Large intestine (tissue), 3 donors: Measurements from ENCODE around the gene TOP2A. TPM values are rescaled to one million over a fixed set of nuclear protein-coding genes. Genes with fewer than 3 reads are reported as not detected.
"Not testable (repeated sequence)": the region's sequence is repeated elsewhere in the genome, so short reads cannot be mapped to it uniquely, and the experiment has no call there.

ENCODE experiments used
- DNase-seq, 2 donors: peaks; one replicate each; pipeline versions ENCODE4 v3.0.0 to v3.0.0-alpha.2; 2013
- H3K27ac ChIP-seq: one replicate; pipeline ENCODE4 v1.5.1; 2013; ENCODE audit warnings: low read length
- H3K27me3 ChIP-seq: 2 replicates; pipeline ENCODE4 v1.6.1; 2013; ENCODE audit warnings: low read length; ENCODE audit not compliant: control insufficient read depth, insufficient read depth
- H3K36me3 ChIP-seq: 2 replicates; pipeline ENCODE4 v1.6.1; 2013; ENCODE audit warnings: low read length; ENCODE audit not compliant: control insufficient read depth, insufficient read depth
- H3K4me1 ChIP-seq: one replicate; pipeline ENCODE4 v1.6.1; 2013; ENCODE audit warnings: low read length; ENCODE audit not compliant: control insufficient read depth, insufficient read depth
- H3K4me3 ChIP-seq: one replicate; pipeline ENCODE4 v1.5.1; 2013; ENCODE audit warnings: low read length
- H3K9me3 ChIP-seq: one replicate; pipeline ENCODE4 v1.6.1; 2013; ENCODE audit warnings: mild to moderate bottlenecking, low read depth, low read length, moderate library complexity; ENCODE audit not compliant: control insufficient read depth
- WGBS: methylation state at CpG from one replicate; pipeline ENCODE4 v1.1.5; 2013; ENCODE audit warnings: low lambda C conversion rate; ENCODE audit not compliant: insufficient coverage; 5-methylcytosine and 5-hydroxymethylcytosine counted together
- polyA plus RNA-seq: library from polyadenylated mRNA; unstranded; fragments of 120-200 nt; gene quantifications from one replicate; pipeline ENCODE4 v1.2.1, GENCODE V29; 2013

TOP2A gene
- polyA plus RNA-seq, 1 donor, result 68.4 TPM

DNA sequence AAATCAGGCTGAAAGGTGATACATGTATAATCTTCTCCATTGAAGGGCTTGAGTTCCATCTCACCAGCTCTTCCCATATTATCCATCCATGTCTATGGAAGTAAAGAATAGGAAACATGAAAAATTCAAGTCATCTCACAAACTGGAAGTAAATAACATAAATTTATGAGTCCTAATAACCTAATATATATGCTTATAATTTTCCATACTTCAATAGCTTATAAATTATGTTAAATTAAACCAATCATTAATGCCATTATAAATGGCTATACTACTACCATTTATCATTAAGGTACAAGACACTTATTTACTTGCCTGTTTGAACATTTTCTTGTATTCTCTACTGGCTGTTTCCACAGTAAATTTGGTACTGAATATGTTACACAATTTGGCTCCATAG lies 4.8 kb downstream of the TOP2A start:
- Histone ChIP-seq H3K27me3 (no peaks in the 10 kb centered on the region), H3K36me3 (peaks cover 6% of the 10 kb centered on the region), H3K4me1 (no peaks in the 10 kb centered on the region), H3K27ac (no peak overlapping the region), H3K9me3 (no peaks in the 10 kb centered on the region), H3K4me3 (no peak overlapping the region)
- no peak for DNase-seq

DNA sequence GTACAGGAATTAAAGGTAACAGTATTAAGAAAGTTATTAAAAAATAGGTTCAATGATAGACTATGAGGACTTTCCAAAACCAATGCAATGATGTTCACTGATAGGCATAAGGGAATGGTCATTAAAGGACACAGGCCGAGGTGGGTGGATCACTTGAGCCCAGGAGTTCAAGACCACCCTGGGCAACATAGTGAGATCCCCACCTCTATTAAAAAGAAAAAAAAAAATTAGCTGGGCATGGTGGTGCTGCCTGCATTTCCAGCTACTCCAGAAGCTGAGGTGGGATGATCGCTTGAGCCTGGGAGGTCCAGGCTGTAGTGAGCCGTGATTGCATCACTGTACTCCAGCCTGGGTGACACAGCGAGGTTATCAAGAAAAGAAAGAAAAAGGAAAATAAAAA lies 5.9 kb downstream of the TOP2A start:
- Histone ChIP-seq H3K36me3 (peaks cover 6% of the 10 kb centered on the region), H3K27me3 (no peaks in the 10 kb centered on the region), H3K27ac (no peak overlapping the region), H3K4me1 (no peaks in the 10 kb centered on the region), H3K9me3 (no peaks in the 10 kb centered on the region), H3K4me3 (no peak overlapping the region)
- WGBS, result 100% methylated on average over 2 of the region's 4 CpGs
- DNase-seq, result no peak

DNA sequence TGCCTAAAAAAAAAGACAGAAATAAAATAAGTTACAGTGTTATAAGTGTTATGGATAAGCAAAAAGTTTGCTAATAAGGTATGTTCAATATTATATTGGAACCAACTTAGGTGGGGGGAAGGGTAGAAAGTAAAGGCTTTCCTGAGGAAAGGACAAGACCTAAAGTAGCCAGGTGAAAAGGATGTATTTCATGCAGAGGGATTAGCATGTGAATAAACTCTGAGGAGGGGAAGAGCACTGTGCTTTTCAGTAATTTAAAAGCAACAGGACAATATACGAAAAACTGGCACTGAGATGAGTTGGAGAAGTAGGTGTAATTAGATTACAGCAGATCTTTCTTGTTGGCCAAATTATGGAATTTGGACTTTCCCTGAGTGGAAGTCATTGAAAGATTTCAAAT lies 7.6 kb downstream of the TOP2A start:
- Histone ChIP-seq H3K4me3 (no peak overlapping the region), H3K9me3 (no peaks in the 10 kb centered on the region), H3K4me1 (no peaks in the 10 kb centered on the region), H3K36me3 (peaks cover 7% of the 10 kb centered on the region), H3K27me3 (no peaks in the 10 kb centered on the region), H3K27ac (no peak overlapping the region)
- no peak for DNase-seq
- 100% methylated on average over 1 of the region's 1 CpG for WGBS

DNA sequence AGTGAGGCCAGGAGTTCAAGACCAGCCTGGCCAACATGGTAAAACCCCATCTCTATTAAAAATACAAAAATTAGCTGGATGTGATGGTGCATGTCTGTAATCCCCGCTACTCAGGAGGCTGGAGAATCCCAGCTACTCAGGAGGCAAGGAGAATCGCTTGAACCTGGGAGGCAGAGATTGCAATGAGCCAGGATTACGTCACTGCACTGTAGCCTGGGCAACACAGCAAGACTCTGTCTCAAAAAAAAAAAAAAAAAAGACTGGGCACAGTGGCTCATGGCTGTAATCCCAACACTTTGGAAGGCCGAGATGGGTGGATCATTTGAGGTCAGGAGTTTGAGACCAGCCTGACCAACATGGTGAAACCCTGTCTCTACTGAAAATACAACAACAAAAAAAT lies 8.2 kb downstream of the TOP2A start:
- DNase-seq, H3K27me3 ChIP-seq: not testable (repeated sequence)
- no CpG with 5 or more reads among the region's 4 CpGs for WGBS

DNA sequence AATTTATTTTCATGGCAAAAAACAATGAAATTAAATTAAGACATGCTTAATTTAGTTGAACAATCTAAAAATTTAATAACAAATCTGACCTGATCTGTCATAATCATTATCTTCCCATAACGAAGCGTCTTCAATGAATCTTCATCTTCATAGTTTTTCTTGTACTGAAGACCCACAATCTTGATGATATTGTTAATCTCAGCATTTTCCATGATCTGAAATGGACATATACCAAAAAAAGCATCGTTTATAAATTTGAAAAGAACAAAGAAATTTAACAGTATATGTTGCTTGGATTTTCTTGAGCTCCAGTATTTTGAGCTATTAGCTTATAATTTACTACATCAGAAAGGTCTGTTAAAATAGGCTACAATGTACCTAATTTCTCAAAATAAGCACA lies 10.2 kb downstream of the TOP2A start:
- no peak overlapping the region for H3K4me3 ChIP-seq
- H3K27me3 ChIP-seq, result no peaks in the 10 kb centered on the region
- no peaks in the 10 kb centered on the region for H3K4me1 ChIP-seq
- no peak overlapping the region for H3K27ac ChIP-seq
- H3K9me3 ChIP-seq, result no peaks in the 10 kb centered on the region
- DNase-seq, result no peak
- WGBS, result 87% methylated on average over 3 of the region's 3 CpGs
- H3K36me3 ChIP-seq, result peaks cover 7% of the 10 kb centered on the region

More for the DNA sequence above, 8.2 kb downstream of the TOP2A start:
- not testable (repeated sequence) for H3K9me3 ChIP-seq, H3K4me1 ChIP-seq, H3K4me3 ChIP-seq, H3K36me3 ChIP-seq, H3K27ac ChIP-seq

DNA sequence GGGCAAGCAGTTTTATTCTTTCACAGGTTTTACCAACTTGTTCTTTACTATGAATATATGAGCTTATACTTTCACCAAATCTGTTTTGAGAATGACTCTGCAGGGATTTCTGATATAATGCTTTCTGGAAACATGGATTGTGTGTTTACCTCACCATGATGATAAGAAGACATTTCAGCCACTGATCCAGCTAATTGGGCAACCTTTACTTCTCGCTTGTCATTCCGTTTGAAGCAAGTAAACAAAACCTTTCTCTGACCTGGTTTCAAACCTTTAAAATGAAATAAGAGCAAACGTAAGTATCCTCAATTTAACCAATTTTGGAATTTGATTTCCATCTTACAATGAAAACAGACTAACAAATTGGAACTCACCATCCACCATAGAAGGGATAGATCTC lies 13.7 kb downstream of the TOP2A start:
- 80% methylated on average over 1 of the region's 3 CpGs for WGBS
- no peak for DNase-seq
- Histone ChIP-seq H3K36me3 (peaks cover 10% of the 10 kb centered on the region), H3K9me3 (no peaks in the 10 kb centered on the region), H3K27ac (no peak overlapping the region), H3K4me1 (no peaks in the 10 kb centered on the region), H3K27me3 (no peaks in the 10 kb centered on the region), H3K4me3 (no peak overlapping the region)

DNA sequence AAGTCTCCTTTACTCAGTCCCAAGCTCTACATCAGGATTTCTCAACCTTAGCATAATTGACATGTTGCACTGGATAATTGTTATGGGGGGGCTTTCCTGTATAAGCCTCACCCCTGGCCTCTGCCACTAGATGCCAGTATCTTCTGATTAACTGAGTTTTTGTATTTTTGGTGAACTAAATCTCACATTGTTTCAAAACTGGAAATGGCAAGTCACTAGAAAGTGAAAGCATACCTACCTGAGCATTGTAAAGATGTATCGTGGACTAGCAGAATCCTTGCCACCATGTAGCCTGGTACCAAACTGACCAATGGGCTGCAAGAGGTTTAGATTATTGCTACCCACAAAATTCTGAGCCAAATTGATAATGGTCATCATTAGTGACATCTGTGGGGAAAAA lies 15.0 kb downstream of the TOP2A start:
- Histone ChIP-seq H3K36me3 (peaks cover 10% of the 10 kb centered on the region), H3K27me3 (no peaks in the 10 kb centered on the region), H3K9me3 (no peaks in the 10 kb centered on the region), H3K4me1 (no peaks in the 10 kb centered on the region), H3K27ac (no peak overlapping the region), H3K4me3 (no peak overlapping the region)
- no peak for DNase-seq
- WGBS, result no CpG with 5 or more reads among the region's 1 CpG

DNA sequence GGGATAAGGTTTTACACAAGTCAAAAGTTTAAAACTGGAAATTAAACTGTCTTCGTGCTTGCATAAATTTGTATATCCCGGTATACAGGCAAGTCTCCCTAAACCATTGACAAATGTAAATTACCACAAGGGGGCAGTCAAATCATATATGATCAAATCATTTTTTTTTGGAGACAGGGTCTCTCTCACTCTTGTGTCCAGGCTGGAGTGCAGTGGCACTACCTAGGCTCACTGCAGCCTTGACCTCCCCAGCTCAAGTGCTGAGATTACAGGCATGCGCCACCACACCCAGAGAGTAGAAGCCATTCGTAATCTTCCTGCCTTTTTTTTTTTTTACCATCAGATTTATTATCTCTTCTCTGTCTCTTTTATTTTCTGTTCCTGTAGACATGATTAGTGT lies 18.5 kb downstream of the TOP2A start:
- 86% methylated on average over 1 of the region's 4 CpGs for WGBS
- Histone ChIP-seq H3K36me3 (peaks cover 13% of the 10 kb centered on the region), H3K4me1 (no peaks in the 10 kb centered on the region), H3K27ac (no peak overlapping the region), H3K9me3 (no peaks in the 10 kb centered on the region), H3K27me3 (no peaks in the 10 kb centered on the region), H3K4me3 (no peak overlapping the region)
- DNase-seq, result peak in 1 of 2 donors; percentile 18

DNA sequence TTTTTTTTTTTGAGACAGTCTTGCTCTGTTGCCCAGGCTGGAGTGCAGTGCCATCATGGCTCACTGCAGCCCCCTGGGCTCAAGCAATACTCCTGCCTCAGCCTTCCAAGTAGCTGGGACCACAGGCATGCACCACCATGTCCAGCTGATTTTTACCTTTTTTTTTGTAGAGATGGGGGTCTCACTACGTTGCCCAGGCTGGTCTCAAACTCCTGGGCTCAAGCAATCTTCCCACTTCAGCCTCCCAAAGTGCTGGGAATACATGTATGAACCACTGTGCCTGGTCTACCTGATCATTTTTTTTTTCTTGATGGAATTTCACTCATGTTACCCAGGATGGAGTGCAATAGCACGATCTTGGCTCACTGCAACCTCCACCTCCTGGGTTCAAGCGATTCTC lies 31.1 kb downstream of the TOP2A start:
- H3K27me3 ChIP-seq, H3K4me1 ChIP-seq, H3K4me3 ChIP-seq, H3K36me3 ChIP-seq, H3K27ac ChIP-seq, H3K9me3 ChIP-seq, DNase-seq: not testable (repeated sequence)
- 80% methylated on average over 1 of the region's 3 CpGs for WGBS

DNA sequence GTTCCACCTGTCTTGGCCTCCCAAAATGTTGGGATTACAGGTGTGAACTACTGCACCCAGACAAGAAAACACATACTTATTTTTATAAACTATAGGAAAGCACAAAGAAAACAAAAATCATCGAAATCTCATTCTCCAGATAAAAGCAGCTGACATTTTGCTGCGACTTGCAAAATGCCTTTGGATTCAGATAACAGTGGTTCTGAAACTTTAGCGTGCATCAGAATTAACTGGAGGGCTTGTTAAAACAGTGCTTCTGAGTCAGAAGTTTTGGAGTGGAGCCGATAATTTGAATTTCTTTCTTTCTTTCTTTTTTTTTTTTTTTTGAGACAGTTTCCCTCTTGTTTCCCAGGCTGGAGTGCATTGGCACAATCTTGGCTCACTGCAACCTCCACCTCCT lies 35.4 kb downstream of the TOP2A start:
- no peak overlapping the region for H3K4me3 ChIP-seq
- WGBS, result 85% methylated on average over 3 of the region's 4 CpGs
- no peak overlapping the region for H3K27ac ChIP-seq
- no peaks in the 10 kb centered on the region for H3K4me1 ChIP-seq
- H3K9me3 ChIP-seq, result no peaks in the 10 kb centered on the region
- H3K36me3 ChIP-seq, result no peaks in the 10 kb centered on the region
- H3K27me3 ChIP-seq, result no peaks in the 10 kb centered on the region
- DNase-seq, result no peak

DNA sequence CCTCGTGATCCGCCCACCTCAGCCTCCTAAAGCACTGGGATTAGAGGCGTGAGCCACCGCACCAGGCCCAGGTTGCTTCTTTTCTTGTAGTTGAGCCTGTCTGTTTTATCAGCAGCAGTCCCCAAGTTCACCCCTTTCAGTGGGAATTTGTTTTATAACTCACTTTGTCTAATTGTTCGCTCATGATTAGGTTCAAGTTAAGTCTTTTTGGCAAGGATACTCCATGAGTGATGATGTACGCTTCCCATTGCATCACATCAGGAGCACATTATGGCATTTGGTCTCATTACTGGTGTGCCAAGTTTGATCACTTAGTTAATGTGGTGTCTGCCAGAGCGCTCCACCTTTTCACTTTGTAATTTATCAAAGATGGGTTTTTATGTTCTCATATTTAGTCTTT lies 38.7 kb downstream of the TOP2A start:
- 100% methylated on average over 1 of the region's 7 CpGs for WGBS
- no peaks in the 10 kb centered on the region for H3K9me3 ChIP-seq
- no peaks in the 10 kb centered on the region for H3K4me1 ChIP-seq
- no peaks in the 10 kb centered on the region for H3K27me3 ChIP-seq
- H3K36me3 ChIP-seq, result no peaks in the 10 kb centered on the region
- DNase-seq, result no peak
- H3K27ac ChIP-seq, result no peak overlapping the region
- no peak overlapping the region for H3K4me3 ChIP-seq
